NT2/D1 (cell line): ENCODE measurements around the gene ZBBX.

ENCODE experiments used
- SUZ12 ChIP-seq: IDR thresholded peaks from 2 replicates; pipeline ENCODE4 v1.6.1; 2011; ENCODE audit not compliant: insufficient read length, insufficient read depth; ENCODE audit errors: extremely low read depth
- YY1 ChIP-seq: IDR thresholded peaks from 2 replicates; pipeline ENCODE4 v1.6.1; 2011; ENCODE audit not compliant: insufficient read length, insufficient read depth

- TF ChIP-seq SUZ12 (no peak), YY1 (no peak)
Measured at GRCh38 chr3:167355446-167355845, 24.7 kb downstream of the ZBBX start.
